Cortex of kidney (tissue), 1 donor: ENCODE results near the gene TMEM79.

Experiments
- DNase-seq: peaks from one replicate; lab custom pipeline; 2025; lab: John Stamatoyannopoulos, UW

TMEM79 gene, protein sequence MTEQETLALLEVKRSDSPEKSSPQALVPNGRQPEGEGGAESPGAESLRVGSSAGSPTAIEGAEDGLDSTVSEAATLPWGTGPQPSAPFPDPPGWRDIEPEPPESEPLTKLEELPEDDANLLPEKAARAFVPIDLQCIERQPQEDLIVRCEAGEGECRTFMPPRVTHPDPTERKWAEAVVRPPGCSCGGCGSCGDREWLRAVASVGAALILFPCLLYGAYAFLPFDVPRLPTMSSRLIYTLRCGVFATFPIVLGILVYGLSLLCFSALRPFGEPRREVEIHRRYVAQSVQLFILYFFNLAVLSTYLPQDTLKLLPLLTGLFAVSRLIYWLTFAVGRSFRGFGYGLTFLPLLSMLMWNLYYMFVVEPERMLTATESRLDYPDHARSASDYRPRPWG

GRCh38 chr1:156284112-156284511 is at the start of gene TMEM79:
TSS of gene TMEM79 (plus strand) at chr1:156284325. CDS start at chr1:156285227, 902 bp downstream.
- DNase-seq: no peak

DNA sequence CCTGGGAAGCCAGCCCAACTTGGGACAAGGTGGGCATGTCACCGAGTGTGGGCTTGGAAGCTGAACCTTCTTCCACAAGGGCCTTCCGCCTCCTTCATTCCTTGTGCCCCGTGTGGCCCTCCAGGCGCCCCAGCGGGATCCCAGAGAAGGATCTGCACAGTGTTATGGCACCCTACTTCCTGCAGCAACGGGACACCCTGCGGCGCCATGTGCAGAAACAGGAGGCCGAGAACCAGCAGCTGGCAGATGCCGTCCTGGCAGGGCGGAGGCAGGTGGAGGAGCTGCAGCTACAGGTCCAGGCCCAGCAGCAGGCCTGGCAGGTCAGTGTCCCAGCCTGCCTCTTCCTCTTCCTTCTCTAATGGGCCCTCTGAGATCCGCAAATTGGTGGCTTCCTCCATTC is 48.0 kb upstream of the TMEM79 start:
- DNase-seq: no peak

DNA sequence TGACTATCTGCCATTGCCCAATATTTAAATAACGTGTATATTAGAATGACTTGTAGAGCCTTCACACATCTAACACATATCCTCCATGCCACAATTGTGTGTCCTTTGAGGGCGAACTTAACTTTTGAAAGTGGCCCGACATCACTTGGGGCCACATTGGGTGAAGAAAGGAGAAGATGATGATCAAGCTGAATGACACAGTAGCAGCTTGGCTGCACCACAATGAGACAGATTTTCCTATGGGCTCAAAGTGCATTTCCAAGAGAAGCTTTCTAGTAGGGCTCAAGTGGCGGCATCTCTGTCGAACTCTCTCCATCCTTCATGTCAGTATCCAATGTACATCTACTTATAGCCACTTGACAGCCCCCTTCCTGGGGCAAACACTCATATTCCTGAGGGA is 45.9 kb upstream of the TMEM79 start:
- no peak for DNase-seq

DNA sequence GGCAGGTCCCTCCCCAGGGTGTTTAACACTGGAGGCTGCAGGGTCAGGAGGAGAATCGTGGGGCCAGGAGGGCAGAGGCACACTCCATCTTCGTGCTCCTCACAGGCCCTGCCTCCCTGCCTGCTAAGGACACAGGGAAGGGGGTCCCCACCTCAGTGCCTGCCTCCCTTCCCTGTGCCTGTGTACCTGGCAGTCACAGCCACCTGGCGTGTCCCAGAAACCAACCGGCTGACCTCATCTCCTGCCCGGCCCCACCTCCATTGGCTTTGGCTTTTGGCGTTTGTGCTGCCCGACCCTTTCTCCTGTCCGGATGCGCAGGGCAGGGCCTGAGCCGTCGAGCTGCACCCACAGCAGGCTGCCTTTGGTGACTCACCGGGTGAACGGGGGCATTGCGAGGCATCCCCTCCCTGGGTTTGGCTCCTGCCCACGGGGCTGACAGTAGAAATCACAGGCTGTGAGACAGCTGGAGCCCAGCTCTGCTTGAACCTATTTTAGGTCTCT is 42.8 kb upstream of the TMEM79 start:
- DNase-seq: no peak

GRCh38 chr1:156241926-156242325 is 42.2 kb upstream of the TMEM79 start, which contains the start of gene BGLAP:
TSS of gene BGLAP (plus strand) at chr1:156242184. CDS start at chr1:156242232, 48 bp downstream.
- DNase-seq: no peak

DNA sequence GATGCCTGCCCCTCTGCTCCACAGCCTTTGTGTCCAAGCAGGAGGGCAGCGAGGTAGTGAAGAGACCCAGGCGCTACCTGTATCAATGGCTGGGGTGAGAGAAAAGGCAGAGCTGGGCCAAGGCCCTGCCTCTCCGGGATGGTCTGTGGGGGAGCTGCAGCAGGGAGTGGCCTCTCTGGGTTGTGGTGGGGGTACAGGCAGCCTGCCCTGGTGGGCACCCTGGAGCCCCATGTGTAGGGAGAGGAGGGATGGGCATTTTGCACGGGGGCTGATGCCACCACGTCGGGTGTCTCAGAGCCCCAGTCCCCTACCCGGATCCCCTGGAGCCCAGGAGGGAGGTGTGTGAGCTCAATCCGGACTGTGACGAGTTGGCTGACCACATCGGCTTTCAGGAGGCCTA is 41.4 kb upstream of the TMEM79 start:
- DNase-seq: no peak

DNA sequence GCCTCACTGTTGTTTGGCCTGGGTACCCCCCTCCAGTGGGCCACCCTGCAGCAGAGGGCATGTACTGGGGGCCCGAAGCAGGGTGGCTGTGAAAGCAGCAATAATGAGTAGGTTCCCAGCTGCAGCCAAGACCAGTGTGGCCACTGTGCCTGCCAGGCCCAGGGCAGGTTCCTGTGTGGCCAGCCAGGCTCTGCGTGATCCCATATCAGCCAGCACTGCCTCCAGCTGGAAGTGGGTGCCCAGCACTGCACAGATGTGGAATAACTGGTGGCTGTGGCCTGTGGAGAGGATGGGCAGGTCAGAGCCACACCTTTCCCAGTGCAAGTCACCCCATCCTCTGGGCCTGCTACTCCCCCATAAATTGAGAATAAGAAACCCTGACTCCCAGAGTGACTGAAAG is 40.0 kb upstream of the TMEM79 start:
- DNase-seq: no peak

- no peak for DNase-seq
Observed at GRCh38 chr1:156244712-156245111, 39.4 kb upstream of the TMEM79 start.

DNA sequence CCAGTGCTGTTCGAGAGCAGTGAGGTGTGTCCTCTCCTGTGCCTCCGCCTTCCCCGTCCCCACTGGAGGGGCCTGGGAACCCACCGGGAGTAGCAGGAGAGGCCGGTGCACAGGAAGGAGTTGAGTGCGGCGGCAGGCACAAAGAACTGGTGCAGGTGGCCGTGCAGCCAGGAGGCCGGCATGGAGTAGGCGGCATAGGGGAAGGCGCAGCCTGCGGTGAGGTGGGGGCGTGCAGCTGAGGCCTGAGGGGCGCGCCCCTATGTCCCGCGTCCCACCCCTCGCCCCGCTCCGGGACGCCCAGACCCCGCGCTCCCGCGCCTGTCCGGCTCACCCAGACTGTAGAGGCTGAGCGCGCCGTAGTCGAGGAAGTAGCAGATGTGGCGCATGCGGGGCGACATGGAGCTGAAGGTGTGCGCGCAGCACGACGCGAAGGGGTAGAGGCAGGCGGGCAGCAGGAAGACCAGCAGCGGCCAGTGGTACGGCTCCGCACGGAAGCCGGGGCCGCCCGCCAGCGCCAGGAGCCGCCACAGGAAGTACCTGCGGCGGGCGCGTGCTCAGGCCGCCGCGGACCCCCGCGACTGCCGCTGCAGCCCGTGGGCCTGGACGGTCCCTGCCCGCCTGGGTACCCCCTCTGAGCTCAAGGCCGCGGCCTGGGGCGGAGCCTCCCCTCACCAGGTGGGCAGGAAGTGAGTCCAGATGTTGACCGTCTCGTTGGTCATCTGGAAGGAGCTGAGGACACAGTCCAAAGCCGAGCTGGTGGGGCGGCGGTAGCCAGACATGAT is 38.5 kb upstream of the TMEM79 start:
- DNase-seq: no peak

- DNase-seq: no peak
Observed at GRCh38 chr1:156246241-156246780, 37.8 kb upstream of the TMEM79 start.

GRCh38 chr1:156246781-156247459 is 37.2 kb upstream of the TMEM79 start:
- DNase-seq: no peak

DNA sequence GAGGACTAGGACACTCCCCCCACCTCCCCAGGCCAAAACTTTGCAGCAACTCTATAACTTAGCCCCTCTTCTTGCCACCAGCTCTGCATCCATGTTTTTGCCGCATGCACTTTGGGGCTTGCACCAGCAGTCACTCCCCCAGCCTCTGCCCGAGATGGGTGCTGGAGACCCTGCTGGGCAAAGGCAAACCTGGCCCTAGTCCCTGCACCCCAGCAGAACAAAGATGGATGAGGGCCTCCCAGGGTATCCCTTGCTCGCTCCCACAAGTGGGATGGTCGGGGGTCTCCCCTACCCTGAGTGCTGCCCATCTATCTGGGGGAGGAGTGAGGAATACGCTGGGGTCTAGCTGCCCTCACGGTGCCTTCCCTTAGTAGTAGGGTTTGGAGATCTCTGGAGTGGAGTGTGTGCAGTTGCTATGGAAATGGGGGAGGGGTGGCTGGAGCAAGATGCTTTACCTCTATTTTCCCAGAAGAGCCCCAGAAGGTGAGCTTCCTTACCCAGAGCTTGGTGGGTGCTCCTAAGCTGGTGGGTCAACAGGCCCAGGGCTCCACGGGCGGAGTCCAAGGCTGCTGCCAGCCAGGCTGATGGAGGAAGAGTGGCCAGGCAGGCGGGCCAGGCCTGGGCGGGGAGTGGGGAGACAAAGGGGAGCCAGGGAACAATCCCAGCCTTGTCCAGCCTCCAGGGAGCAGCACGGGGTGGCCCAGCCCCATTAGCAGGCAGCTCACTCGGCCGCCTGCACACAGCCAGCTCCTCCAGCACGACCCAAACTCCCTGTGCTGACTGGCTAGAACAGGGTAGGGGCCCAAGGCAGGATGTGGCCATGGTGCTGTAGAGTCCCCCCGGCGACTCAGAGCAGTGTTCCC is 36.4 kb upstream of the TMEM79 start, which contains the start of gene PAQR6:
TSS of gene PAQR6 (minus strand) at position 597 of the 863 bp plus-strand sequence. CDS start 1,325 bp downstream, outside the sequence.
- no peak for DNase-seq

DNA sequence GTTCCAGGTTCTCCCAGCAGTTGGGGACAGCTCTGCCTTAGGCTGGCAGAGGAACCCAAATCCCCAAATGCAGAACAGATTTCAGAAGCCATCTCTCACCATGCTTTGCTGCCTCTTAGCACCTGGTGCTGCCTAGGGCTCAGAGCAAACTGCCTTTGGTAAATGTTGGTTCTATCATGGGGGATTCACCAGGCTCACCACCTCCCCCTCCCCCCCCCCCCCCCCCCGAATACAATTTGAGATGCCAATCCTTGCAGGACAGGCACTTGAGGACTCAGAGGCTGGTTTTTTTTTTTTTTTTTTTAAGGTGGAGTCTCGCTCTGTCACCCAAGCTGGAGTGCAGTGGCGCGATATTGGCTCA is 35.8 kb upstream of the TMEM79 start:
- no peak for DNase-seq

- no peak for DNase-seq
Observed at GRCh38 chr1:156249593-156249992, 34.5 kb upstream of the TMEM79 start.

DNA sequence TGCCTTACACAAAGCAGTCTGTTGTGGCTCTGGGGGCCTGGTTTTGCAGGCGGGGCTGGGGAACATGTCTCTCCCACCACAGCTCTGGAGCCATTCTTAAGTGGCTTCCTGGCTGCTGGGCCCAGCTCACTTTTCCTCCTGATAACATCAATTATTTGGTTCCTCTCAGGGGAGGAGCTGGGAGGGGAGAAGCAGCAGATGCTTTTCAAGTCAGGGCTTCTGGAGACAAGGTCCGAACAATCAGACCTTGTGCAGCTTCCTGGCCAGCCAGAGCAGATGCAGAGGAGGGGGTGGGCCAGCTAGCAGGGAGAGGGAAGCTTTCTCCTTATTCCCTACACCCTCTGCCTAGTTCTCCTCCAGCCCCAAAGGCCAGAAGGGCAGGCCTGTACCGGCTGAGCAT is 32.6 kb upstream of the TMEM79 start:
- DNase-seq: no peak

GRCh38 chr1:156253634-156254033 is 30.5 kb upstream of the TMEM79 start:
- DNase-seq: no peak

GRCh38 chr1:156257711-156258110 is 26.4 kb upstream of the TMEM79 start:
- no peak for DNase-seq

DNA sequence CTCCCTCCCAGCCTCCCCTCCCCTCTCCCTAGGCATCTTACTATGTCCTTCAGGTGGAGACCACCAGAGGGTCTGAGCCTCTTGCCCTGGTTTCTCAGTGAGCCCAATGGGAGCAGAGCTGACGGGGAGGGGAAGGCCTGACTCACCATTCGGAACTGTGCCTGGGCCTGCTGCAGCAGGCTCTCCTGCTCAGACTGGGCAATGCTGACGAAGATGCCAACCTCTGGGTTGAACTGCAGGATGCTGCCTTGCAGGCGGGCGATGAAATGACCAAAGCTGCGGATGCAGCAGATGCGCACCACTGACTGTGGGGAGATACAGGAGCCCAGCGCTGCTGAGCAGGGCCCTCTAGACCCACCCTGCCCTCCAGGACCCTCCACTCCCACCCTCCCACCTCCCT is 25.3 kb upstream of the TMEM79 start:
- DNase-seq: no peak

GRCh38 chr1:156259805-156260204 is 24.3 kb upstream of the TMEM79 start:
- DNase-seq: no peak

DNA sequence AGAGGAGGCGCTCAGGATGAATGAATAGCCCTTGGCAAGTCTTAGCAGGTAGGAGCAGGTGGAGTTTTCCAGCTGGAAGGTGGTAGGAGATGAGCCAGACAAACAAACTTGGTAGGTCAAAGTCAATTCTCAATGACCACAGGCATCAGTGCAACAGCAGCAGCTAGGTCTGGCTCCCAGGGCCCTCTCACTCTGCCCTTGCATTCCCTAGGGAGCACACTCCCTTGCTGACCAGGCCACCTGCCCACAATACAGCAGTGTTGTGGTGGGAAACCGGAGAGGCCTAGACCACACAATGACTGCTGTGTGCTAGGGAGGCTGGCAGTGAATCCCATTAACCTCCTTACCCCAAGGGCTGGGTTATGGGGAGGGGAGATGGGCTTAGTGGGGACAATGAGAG is 23.2 kb upstream of the TMEM79 start:
- DNase-seq: no peak
